ENCODE results near the gene DDO.

Gene DDO

GRCh38 chr6:110345025-110345424 is 70.3 kb downstream of the DDO start:
- no peak for DNase-seq (ENCODE audit: low read depth in 3 of 3)

DNA sequence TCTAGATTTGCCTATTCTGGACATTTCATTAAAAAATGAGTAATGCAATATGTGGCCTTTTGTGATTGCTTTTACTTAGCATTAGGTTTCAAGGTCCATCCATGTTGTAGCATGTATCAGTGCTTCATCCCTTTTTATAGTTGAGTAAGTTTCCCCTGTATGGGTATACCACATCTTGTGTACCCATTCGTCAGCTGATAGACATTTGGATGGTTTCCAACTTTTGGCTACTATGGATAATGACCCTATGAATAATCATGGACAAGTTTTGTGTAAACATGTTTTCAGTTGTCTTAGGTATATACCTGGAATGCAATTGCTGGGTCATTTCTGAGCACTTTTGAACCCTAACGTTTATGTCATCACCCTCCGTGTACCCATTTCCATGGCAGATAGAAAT is 72.6 kb downstream of the DDO start:
- DNase-seq (ENCODE audit: low read depth in 3 of 3) = no peak
